HAP-1 (cell line): ENCODE results near the gene EDRF1.

Experiments used
- DNase-seq, 2 experiments: peaks; one replicate each; pipeline ENCODE4 v3.0.0-alpha.2; 2016 to 2020; ENCODE audit warnings: low spot score in 2 of 2
- H3K27me3 ChIP-seq: fragments of 250-450 bp; sonication (Bioruptor Pico); 2 replicates; pipeline ENCODE4 v1.5.1; 2020; ENCODE audit warnings: low read depth, mild to moderate bottlenecking, moderate library complexity
- H3K36me3 ChIP-seq: fragments of 250-450 bp; sonication (Bioruptor Pico); replicated peaks from 2 replicates; pipeline ENCODE4 v1.5.1; 2020; ENCODE audit warnings: mild to moderate bottlenecking
- H3K4me1 ChIP-seq: fragments of 250-450 bp; sonication (Bioruptor Pico); 2 replicates; pipeline ENCODE4 v1.5.1; 2020; ENCODE audit warnings: mild to moderate bottlenecking
- H3K4me3 ChIP-seq: fragments of 250-450 bp; sonication (Bioruptor Pico); 2 replicates; pipeline ENCODE4 v1.5.1; 2020; ENCODE audit warnings: mild to moderate bottlenecking, moderate library complexity
- H3K9me3 ChIP-seq: fragments of 250-450 bp; sonication (Bioruptor Pico); 2 replicates; pipeline ENCODE4 v1.5.1; 2020; ENCODE audit warnings: mild to moderate bottlenecking, moderate library complexity
- in situ Hi-C: fragments of 300-500 bp; cut with MboI; formaldehyde crosslinking; loops from 3 replicates; pipeline ENCODE4 v1.14.3; 2020; ENCODE audit warnings: low sequenced_read_pairs, inconsistent platforms, mixed read lengths

Gene EDRF1

DNA sequence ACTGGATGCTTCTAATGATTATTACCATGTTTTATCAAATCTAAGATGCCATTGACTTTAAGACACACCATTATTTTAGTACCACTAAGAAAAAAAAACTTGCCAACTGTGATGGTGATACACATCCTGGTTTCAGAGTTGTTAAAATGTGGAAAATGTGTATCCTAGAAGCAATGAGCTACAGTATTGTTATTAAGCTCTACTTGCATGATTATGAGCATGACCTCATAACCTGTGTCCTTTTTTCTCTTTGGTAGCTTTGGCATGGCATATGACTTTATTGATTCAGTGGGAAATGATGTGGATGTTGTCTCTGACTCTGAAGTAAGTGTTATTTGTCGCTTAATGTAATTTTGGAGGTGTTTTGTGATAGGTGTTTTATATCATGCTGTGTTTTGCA lies 3.3 kb downstream of the EDRF1 start:
- in situ Hi-C loops, result loop anchor here (25.0 kb wide), 1 partner anchor 561 kb away; the partner anchor contains the start of gene CTBP2
- H3K4me1 ChIP-seq, result no peaks in the 10 kb centered on the region; the same call in 1 of the 2 replicates
- H3K4me3 ChIP-seq, result no peak overlapping the region
- DNase-seq, result no peak
- H3K36me3 ChIP-seq, result peaks cover 65% of the 10 kb centered on the region
- H3K27me3 ChIP-seq, result no peaks in the 10 kb centered on the region
- H3K9me3 ChIP-seq, result peaks cover under 1% of the 10 kb centered on the region; the same call in 1 of the 2 replicates

DNA sequence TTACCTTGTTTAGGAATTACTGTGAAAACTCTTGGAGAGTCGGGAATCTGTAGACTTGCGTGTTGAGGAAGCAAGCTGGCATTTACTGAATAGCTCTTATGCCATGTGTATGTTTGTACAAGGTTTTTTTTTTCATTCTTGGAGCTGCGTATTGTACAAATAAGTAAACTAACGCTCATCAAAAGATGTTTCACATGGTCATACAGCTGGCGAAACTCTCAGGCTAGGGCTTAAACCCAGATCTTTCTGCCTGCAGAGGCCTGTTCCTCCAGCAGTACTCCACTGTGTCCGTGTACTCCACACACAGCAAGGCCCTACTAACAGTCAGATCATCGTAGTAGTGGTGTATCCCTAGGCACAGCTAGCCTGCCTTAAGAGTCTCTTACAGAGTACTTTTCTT lies 7.4 kb downstream of the EDRF1 start:
- Histone ChIP-seq H3K27me3 (no peaks in the 10 kb centered on the region), H3K36me3 (peaks cover 91% of the 10 kb centered on the region), H3K4me1 (no peaks in the 10 kb centered on the region), H3K9me3 (no peaks in the 10 kb centered on the region), H3K4me3 (no peak overlapping the region)
- in situ Hi-C loops, result no loop called here
- DNase-seq, result no peak

DNA sequence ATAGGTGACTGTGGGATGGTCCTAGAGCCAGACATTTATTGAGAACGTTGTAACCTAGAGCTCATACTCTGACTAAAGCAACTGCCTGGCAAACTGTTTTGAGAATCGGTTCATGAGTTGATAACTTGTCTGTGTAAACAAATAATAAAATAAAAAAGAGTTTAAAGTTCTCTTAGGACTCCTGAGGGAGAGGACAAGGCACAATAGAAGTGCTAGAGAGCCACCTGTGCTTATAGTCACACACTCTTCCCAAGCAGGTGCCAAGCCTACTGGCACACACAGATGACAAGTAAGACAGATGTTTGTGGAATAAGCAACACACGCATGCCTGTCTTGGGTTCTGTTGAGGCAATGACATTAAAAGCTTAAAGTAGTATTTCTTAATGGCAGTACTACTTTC lies 7.9 kb downstream of the EDRF1 start:
- Histone ChIP-seq H3K4me1 (no peaks in the 10 kb centered on the region), H3K4me3 (no peak overlapping the region), H3K36me3 (peaks cover 91% of the 10 kb centered on the region), H3K9me3 (no peaks in the 10 kb centered on the region), H3K27me3 (no peaks in the 10 kb centered on the region)
- no peak for DNase-seq
- in situ Hi-C loops, result no loop called here

DNA sequence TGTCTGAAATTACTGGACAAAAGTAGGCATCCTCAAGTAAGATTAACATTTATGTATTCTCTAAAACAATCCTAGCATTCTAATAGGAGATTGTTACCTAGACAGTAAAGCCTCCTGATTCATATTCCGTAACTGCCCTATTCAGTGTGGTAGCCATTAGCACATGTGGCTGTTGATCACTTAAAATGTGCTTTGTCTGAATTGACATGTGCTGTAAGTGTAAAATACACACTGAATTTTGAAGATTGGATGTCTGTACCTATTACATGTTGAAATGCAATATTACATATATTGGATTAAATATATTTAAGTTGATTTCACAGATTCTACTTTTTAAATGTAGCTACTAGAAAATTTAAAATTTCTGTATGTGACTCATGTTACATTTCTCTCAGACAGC lies 14.6 kb downstream of the EDRF1 start:
- no peaks in the 10 kb centered on the region for H3K27me3 ChIP-seq
- no peak for DNase-seq
- in situ Hi-C loops, result no loop called here
- H3K9me3 ChIP-seq, result no peaks in the 10 kb centered on the region
- H3K36me3 ChIP-seq, result peaks cover 92% of the 10 kb centered on the region
- peaks cover 4% of the 10 kb centered on the region; the same call in 1 of the 2 replicates for H3K4me1 ChIP-seq
- no peak overlapping the region for H3K4me3 ChIP-seq

DNA sequence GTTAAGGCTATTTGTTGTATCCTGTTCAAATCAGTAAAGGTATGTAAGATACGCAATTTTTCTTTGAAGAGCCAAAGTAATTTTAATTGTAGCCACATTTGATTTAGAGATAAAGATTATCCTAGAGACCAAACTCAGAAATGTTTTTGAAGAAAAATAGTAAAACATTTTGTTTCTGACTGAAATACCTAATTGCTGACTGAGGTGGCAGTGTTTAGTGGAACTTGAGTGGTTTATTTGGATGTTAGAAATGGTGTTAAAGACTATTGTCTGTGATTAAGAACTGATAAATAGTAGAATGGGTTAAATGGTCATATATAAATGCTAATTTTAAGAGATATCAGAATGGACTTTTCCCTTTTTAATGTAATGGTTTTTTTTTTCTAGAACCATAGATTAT lies 15.3 kb downstream of the EDRF1 start:
- Histone ChIP-seq H3K4me3 (no peak overlapping the region), H3K36me3 (peaks cover 92% of the 10 kb centered on the region), H3K9me3 (no peaks in the 10 kb centered on the region), H3K4me1 (peaks cover 4% of the 10 kb centered on the region; the same call in 1 of the 2 replicates), H3K27me3 (no peaks in the 10 kb centered on the region)
- in situ Hi-C loops, result no loop called here
- DNase-seq, result no peak

DNA sequence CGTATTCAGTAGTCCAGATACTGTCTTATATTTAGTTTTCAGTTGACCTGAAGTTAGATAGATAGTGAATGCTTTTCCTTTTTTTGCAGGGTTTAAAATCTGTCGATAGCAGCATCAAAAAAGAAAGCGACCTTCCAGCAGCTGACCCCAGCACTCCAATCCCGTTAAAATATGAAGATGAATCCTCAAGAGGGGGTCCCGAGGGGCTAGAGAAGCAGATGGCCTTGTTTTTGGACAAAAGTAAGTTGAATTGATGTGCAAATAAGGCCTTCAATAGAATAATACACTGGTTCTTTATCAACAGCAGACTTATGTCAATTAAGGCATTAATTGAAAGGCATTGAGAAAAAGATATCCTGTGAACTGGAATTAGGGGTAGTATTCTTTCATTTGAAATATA lies 18.7 kb downstream of the EDRF1 start:
- peak; percentile 23 to 26 for DNase-seq
- Histone ChIP-seq H3K27me3 (no peaks in the 10 kb centered on the region), H3K36me3 (peaks cover 90% of the 10 kb centered on the region), H3K4me3 (no peak overlapping the region), H3K9me3 (no peaks in the 10 kb centered on the region), H3K4me1 (peaks cover 4% of the 10 kb centered on the region; the same call in 1 of the 2 replicates)
- in situ Hi-C loops, result no loop called here

DNA sequence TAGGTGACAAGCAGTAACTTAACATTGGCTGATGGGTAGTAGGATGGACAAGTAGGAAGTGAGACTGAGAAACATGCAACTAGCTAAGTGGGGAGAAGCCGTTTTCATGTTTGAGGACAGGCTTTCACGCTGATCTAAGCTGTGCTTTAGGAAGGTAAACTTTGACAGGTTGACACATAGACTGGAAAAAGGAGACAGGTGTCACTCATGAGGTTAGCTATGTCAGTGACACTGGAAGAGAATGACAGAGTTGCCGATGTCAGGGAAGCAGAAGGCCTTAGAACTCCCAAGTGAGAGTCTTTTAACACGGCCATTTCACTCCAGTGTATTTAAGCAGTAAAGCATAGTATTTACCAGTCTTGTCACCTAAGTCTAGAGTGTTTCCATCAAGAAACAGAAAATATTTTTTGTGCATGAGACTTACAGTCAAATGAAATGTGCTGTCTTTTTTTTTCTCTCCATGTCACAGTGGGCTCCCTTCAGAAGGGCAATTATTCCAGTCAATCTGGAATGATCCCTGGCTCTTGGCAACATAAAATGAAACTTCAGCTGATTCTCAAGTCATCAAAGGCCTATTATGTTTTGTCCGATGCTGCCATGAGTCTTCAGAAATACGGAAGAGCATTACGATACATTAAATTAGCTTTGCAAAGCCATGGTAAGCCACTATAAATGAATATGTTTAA lies 20.6 kb downstream of the EDRF1 start:
- no peak overlapping the region for H3K4me3 ChIP-seq
- H3K27me3 ChIP-seq, result no peaks in the 10 kb centered on the region
- H3K4me1 ChIP-seq, result peaks cover 4% of the 10 kb centered on the region; the same call in 1 of the 2 replicates
- H3K9me3 ChIP-seq, result no peaks in the 10 kb centered on the region
- no peak for DNase-seq
- in situ Hi-C loops, result no loop called here
- peaks cover 89% of the 10 kb centered on the region for H3K36me3 ChIP-seq

DNA sequence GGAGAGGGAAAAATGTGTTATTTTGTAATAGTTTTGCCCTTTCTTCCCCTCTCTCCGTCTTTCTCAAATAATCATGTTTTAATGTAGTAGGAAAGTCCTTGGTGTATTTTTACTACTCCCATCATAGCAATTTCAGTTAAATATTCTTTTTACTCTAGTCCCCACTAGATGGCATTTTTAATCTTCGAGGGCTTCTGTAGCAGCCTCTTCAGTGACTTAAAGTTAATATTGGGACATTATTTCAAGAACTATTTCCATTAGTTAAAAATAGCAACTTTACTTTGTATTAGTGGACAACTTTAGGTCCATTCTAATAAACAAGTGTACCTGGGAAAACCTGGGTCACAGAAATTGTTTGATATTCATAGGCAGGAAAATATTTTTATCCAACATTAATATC lies 23.0 kb downstream of the EDRF1 start:
- no peak for DNase-seq
- no peaks in the 10 kb centered on the region for H3K9me3 ChIP-seq
- H3K4me1 ChIP-seq, result peaks cover 4% of the 10 kb centered on the region; the same call in 1 of the 2 replicates
- in situ Hi-C loops, result no loop called here
- H3K36me3 ChIP-seq, result peaks cover 87% of the 10 kb centered on the region
- H3K4me3 ChIP-seq, result no peak overlapping the region
- no peaks in the 10 kb centered on the region for H3K27me3 ChIP-seq

DNA sequence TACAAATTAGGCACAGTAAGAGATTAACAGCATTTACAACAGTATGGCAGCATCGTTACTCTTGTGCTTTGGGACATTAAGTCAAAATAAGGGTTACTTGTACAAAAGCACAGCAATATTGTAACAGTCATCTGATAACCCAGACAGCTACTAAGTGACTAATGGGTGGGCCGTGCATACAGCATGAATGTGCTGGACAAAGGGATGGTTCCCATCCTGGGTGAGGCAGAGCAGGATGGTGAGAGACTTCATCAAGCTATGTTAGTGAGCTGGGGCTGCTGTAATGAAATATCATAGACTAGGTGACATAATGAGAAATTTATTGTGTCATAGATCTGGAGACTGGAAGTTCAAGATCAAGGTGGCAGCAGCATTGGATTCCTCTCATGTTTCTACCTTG lies 25.4 kb downstream of the EDRF1 start:
- in situ Hi-C loops, result no loop called here
- Histone ChIP-seq H3K27me3 (no peaks in the 10 kb centered on the region), H3K4me1 (no peaks in the 10 kb centered on the region), H3K36me3 (peaks cover 81% of the 10 kb centered on the region), H3K4me3 (no peak overlapping the region), H3K9me3 (no peaks in the 10 kb centered on the region)
- no peak for DNase-seq

DNA sequence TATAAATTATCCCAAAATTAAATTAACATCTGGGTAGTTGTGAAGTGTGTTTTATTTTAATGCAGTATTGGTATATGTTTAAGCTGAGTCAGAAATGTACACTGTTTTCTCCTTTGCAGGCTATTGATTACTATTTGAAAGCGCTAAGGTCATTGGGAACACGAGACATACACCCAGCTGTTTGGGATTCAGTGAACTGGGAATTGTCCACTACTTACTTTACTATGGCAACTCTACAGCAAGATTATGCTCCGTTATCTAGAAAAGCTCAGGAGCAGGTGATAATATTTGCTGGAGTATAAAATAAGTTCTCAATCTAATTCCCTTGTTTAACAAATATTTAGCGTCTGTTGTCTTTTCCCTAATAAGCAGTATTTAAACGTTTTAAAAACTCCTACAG lies 27.9 kb downstream of the EDRF1 start:
- Histone ChIP-seq H3K27me3 (no peaks in the 10 kb centered on the region), H3K4me1 (no peaks in the 10 kb centered on the region), H3K4me3 (no peak overlapping the region), H3K36me3 (peaks cover 82% of the 10 kb centered on the region), H3K9me3 (no peaks in the 10 kb centered on the region)
- in situ Hi-C loops, result no loop called here
- DNase-seq, result no peak

DNA sequence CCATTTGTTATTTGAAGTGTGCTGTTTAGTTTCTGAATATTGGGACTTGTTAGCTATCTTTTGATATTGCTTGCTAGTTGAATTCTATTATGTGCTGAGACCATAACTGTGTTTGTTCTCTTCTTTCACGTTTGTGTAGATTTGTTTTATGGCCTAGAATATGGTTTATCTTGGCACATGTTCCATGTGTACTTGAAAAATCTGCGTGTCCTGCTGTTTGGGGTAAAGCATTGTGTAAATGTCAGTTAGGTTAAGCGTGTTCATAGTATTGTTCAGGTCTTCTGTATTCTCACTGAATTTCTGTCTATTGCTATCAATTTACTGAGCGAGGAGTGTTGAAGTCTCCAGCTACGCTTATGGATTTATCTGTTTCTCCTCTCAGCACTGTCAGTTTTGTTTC lies 36.7 kb downstream of the EDRF1 start:
- Histone ChIP-seq H3K36me3 (peaks cover 49% of the 10 kb centered on the region), H3K27me3 (no peaks in the 10 kb centered on the region)
- DNase-seq, result no peak

DNA sequence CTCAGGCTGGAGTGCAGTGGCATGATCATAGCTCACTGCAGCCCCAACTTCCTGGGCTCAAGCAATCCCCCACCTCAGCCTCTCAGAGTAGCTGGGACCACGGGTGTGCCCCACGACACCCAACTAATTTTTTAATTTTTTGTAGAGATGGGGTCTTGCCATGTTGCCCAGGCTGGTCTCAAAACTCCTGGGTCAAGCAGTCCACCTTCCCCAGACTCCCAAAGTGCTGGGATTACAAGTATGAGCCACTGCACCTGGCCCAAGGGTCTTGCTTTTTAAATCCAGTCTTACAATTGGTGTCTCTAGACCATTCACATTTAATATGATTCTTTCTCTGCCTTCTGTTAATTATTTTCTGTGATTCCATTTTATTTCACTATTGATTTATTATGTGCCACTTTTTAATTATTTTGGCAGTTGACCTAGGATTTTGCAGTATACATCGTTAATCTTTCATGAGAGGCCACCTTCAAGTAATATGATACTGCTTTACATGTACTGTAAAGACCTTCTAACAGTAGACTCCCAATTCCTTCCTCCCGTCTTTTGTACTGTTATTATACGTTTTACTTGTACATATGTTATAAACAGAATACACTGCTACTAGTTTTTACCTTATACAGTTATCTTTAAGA lies 37.5 kb downstream of the EDRF1 start:
- H3K4me1 ChIP-seq, result peaks cover 7% of the 10 kb centered on the region
- H3K9me3 ChIP-seq, result no peaks in the 10 kb centered on the region
- peaks cover 47% of the 10 kb centered on the region for H3K36me3 ChIP-seq
- in situ Hi-C loops, result no loop called here
- H3K27me3 ChIP-seq, result no peaks in the 10 kb centered on the region
- DNase-seq, result no peak
- H3K4me3 ChIP-seq, result no peak overlapping the region

More for the DNA sequence above, 36.7 kb downstream of the EDRF1 start:
- Histone ChIP-seq H3K4me1 (no peaks in the 10 kb centered on the region; the same call in 1 of the 2 replicates), H3K9me3 (no peaks in the 10 kb centered on the region), H3K4me3 (no peak overlapping the region)
- in situ Hi-C loops, result no loop called here

DNA sequence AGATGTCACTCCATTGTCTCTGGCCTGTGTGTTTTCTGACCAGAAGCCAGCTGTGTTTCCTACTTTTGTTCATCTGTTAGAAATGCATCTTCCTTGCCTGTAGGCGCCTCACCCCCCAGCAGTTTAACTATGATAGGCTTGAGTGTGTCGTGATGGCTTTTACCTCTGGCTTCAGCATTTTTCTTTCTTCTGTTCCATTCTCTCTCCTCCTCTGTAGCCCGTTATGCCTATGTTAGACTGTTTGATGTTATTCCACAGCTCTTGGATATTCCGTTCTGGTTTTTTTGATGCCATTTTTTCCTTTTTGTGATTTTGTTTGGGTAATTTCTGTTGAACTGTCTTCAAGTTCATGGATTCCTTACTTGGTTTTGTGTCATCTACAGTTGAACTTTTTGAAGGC lies 38.2 kb downstream of the EDRF1 start:
- H3K4me3 ChIP-seq, result no peak overlapping the region
- no peak for DNase-seq
- in situ Hi-C loops, result no loop called here
- H3K36me3 ChIP-seq, result peaks cover 43% of the 10 kb centered on the region
- H3K27me3 ChIP-seq, result no peaks in the 10 kb centered on the region
- peaks cover 14% of the 10 kb centered on the region for H3K4me1 ChIP-seq
- H3K9me3 ChIP-seq, result no peaks in the 10 kb centered on the region

DNA sequence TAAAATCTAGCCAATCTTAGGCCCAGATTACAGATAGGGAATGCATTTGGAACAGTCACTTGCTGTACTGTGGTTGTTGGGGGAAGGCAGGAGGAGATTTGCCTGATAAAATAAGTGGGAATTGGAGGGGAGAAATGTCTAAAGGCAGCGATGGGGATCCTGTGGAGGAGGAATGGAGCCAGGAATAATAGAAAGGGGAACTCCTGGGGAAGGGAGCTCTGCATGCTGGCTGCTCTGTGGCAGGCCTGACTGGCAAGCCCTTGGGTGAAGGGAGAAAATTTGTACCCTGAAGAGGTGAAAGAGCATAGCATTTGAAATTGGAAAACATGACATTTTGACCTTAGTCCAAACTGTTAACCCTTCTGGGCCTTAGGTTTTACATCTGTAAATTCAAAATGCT lies 42.5 kb downstream of the EDRF1 start:
- peaks cover 2% of the 10 kb centered on the region; the same call in 1 of the 2 replicates for H3K9me3 ChIP-seq
- H3K4me1 ChIP-seq, result peaks cover 21% of the 10 kb centered on the region
- H3K4me3 ChIP-seq, result no peak overlapping the region
- DNase-seq, result no peak
- in situ Hi-C loops, result no loop called here
- no peaks in the 10 kb centered on the region for H3K27me3 ChIP-seq
- H3K36me3 ChIP-seq, result peaks cover 39% of the 10 kb centered on the region
